Umbilical cord (tissue), 2 donors: ENCODE data around the gene SPTLC2. TPM values are rescaled to one million over a fixed set of nuclear protein-coding genes. Genes with fewer than 3 reads are reported as not detected.

Experiments
- DNase-seq: peaks from one replicate; pipeline ENCODE4 v3.0.0-alpha.2; 2015; ENCODE audit warnings: low spot score
- total RNA-seq: library from RNA; depleted of rRNA; stranded (reverse); fragments of >200 nt; gene quantifications from one replicate; pipeline ENCODE4 v1.2.3, GENCODE V29; 2014; ENCODE audit warnings: low replicate concordance; ENCODE audit not compliant: insufficient read depth

The SPTLC2 gene
- total RNA-seq, 1 donor from 2014 or later, result 36.1 TPM

GRCh38 chr14:77623201-77623600 is 6.8 kb upstream of the SPTLC2 start:
- no peak for DNase-seq

DNA sequence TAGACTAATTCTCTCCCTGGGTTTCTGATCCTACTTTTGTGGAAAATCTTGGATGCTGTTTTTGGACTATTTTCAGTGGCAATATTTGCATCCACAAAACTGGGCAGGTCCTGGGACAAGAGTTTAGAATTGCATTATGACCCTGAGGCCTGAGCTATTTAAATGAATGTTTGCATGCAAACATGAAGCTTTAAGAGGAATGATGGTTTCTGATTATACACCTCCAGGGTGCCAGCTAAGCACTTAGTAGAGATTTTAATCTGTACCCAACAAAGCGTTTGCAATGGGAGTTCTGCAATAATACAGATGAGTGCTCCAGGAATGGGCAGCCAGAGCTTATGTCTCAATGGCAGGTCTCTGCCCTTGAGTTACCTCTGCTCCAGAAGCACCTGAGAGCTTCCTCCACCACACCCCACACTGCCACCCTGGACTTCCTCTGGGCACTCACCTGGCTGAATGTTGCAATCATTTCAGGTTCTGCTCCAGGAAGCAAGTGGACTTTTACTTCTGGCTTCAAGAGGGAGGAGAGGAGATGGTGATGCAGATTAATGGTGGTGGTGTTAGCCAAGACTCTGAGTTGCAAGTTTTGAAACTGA is 6.0 kb upstream of the SPTLC2 start:
- DNase-seq, result no peak

GRCh38 chr14:77620222-77620870 is 3.9 kb upstream of the SPTLC2 start:
- DNase-seq, result no peak

- no peak for DNase-seq
These were observed 2.0 kb upstream of the SPTLC2 start for GRCh38 chr14:77618381-77618970.

DNA sequence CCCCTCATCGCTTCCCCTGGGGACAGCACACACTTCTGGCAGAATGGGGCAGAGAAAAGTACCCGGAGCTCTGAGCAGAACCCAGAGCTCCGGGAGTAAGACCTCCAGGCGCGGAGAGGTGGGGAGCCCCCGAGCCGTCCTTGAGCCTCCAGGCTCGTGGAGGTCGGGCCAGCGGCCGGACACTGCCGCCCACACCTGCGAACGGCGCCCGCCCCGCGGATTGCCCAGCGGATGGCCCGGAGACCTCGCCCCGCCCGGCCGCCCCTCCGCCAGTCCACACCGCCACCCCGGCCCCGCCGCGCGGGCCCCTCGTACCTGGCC is 344 bp downstream of the SPTLC2 start:
- no peak for DNase-seq

- peak; percentile 30 for DNase-seq
These were observed 890 bp downstream of the SPTLC2 start for GRCh38 chr14:77615361-77616132.

DNA sequence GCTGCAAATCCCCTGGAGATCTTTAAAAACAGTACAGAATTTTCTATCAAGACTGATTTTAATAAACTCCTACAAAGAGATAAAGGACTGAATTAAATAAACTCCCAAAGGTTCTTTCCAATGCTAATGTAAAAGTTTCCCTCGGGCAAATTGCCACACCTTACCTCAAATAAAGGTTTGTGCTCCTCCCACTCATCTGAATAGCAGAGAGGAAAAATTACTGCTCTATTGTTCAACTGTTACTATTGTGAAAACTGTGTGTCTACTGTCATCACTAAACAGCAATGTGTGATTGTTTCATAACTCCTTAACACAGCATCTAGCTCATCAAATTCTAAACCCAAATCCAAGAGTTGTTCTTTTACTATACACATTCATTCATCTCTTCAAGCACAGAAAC is 3.2 kb downstream of the SPTLC2 start:
- no peak for DNase-seq

DNA sequence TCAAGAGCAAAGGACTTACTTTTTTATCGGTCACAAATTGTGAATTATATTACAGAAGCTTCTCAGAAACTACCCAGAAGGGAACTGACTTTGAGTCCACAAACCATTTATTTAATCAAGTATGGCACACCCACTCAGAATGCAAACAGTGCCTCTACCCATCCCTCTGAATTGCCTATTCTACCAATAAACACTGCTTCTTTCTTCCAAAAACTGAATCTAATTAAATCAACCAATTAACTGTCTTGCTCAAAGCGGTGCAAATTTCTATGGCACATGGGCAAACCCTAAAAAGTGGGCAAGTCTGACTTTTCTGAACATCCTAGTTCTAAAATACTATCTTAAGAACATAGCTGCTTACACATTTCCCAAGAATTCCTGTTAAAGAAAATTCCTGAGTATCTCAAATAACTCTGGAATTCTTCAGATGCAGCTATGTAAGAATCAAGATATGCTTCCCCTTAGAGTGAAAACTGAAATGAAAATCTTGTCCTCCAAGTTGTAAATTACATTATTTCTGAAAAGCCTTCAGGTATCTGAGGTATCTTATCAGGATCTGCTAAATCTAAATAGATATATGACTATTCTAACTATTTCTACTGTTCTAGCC is 4.3 kb downstream of the SPTLC2 start:
- peak; percentile 62 for DNase-seq

GRCh38 chr14:77610553-77610952 is 5.9 kb downstream of the SPTLC2 start:
- no peak for DNase-seq

DNA sequence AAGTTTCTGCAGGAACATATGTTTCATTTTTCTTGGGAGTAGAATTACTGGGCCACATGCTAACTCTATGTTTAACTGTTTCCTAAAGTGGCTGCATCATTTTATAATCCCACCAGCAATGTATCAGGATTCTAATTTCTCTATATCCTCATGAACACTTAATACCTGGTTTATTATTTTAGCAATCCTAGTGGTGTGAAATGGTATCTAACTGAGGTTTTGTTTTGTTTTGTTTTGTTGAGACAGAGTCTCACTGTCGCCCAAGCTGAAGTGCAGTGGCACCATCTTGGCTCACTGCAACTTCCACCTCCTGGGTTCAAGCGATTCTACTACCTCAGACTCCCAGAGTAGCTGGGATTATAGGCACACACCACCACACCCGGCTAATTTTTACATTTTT is 6.5 kb downstream of the SPTLC2 start:
- DNase-seq, result no peak

- DNase-seq, result no peak
These were observed 8.6 kb downstream of the SPTLC2 start for GRCh38 chr14:77607741-77608302.

DNA sequence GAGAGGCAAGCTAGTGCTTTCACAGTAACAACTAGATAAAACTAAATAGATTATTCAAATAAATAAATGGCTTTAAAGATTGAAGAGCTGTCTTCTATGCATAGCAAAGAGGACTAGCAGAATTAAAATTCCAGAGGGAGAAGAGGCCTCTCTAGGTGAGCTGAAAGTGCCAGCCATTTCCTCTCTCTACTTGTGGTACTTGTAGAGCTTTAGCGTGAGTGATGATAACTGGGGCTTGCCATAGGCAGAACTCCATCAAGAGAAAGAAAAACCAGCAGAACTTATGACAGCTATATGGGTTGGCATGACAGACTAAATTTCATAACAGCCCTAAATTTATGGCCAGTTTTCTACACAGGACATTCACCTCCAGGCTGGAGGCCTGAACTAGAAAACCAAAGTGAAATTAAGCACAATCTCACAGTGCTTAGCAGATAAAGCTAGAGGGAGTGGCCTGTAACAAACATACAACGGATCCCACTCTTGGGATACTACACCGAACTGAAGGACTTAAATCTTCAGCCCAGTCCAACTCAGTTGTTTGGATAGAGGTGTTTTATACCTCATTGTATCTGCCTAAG is 11.0 kb downstream of the SPTLC2 start:
- DNase-seq, result no peak

DNA sequence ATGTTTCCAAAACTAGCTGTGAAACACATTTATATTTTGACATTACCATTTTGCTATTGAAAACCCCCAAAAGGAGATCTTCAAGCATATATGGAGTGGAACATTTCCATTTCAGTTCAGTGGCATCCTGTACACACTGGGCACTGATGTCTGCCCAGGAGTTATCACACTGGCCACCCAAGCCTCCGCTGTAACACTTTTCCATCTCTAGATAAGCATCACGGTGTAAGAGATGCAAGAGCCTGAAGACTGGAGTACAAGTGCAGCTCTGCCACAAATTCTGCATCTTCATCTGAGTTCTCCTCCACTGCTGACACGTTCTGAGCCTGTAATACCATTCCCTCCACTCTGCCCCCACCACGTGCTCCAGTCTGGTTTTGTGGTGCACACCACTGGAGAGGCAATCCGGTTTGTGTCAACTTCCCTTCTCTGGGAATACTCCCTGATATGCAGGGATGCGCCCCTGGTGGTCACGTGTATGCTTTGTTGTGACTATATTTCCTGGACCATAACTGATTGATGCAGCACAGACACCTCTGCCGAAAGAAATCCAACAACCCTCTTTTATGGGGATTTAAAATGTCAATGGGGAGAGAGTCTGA is 12.7 kb downstream of the SPTLC2 start:
- DNase-seq, result peak; percentile 44

DNA sequence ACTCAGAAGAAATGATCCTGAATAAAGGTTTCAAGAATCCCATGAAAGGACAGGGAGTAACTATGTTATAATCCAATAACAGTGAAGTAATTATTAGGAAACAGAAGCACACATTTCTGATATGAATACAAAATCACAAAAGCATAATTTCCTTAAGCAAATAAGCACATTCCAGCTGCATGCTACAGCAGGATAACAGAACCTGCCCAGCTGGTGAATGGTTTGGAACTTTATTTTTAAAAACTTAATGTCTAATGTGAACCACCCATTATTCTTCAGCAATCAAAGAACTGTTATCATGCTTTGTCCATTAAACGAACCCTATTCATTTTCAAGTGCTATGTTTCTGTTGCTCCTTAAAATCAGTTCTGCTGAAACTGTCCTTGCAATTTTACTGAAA is 13.4 kb downstream of the SPTLC2 start:
- no peak for DNase-seq

DNA sequence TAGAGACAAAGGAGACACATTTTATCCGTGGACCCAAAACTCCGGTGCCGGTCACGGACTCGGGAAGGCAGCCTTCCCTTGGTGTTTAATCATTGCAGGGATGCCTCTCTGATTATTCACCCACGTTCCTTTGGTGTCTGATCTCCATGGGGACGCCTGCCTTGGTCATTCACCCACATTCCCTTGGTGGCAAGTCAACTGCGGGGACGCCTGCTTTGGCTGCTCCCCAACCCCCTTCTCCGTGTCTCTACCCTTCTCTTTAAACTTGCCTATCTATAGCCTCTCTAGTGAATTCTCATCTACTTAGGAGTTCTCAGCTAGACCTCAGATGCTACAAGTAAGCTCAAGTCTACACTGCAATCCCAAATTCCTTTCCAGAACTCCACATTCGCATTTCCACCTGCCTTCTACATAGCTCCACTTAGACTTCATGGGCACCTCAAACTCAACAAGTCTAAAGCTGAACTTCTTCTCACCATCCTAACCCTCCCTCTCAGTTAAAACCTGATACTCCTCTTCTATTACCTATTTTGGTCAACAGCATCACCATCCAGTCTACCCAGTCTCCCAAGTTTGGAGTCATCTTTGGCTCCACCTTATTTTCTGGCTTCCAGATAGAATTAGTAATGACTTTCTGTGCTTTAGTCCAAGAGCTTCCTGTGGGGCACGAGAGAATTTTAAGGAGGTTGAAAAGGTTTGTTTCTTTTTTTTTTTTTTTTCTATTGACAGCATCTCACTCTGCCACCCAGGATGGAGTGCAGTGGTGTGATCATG is 14.4 kb downstream of the SPTLC2 start:
- no peak for DNase-seq

DNA sequence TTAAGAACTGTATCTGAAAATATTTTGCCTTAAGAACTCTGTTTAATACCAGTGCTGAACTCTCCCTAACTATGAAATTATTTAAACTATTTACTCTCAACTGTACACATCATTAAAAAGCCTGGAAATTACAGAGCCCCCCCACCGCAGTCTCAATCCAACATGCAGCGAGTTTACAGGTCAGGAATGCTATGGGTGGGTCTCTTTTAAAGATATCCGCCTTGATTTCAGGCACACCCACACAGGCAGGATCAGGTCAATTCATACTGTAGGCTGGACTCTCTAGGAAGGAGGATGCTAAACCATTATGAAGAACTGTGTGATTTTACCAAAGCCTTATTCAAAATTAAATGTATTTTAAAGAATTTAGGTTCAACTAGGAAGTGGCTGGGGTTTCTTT is 16.5 kb downstream of the SPTLC2 start:
- DNase-seq, result peak; percentile 23

GRCh38 chr14:77598366-77599070 is 17.9 kb downstream of the SPTLC2 start:
- no peak for DNase-seq

- DNase-seq, result peak; percentile 35
These were observed 22.9 kb downstream of the SPTLC2 start for GRCh38 chr14:77593501-77593961.

GRCh38 chr14:77590845-77591485 is 25.5 kb downstream of the SPTLC2 start:
- no peak for DNase-seq
